Transverse colon (tissue), 4 donors: ENCODE data around the gene AUNIP. TPM values are rescaled to one million over a fixed set of nuclear protein-coding genes. Genes with fewer than 3 reads are reported as not detected.

Experiments used
- DNase-seq: peaks from one replicate; pipeline ENCODE4 v3.0.0-alpha.2; 2019
- H3K27ac ChIP-seq, 4 donors: fragments of 200-600 bp; sonication (generic); 2 replicates each; pipeline ENCODE4 v1.5.1; 2016 to 2018; ENCODE audit warnings: inconsistent platforms in 4 of 4
- H3K27me3 ChIP-seq: fragments of 200-600 bp; sonication (generic); 2 replicates; pipeline ENCODE4 v1.5.1; 2017; ENCODE audit warnings: inconsistent platforms
- H3K36me3 ChIP-seq, 4 donors: fragments of 200-600 bp; sonication (generic); 2 replicates each; pipeline ENCODE4 v1.5.1; 2017 to 2019; ENCODE audit warnings: inconsistent platforms in 4 of 4
- H3K4me1 ChIP-seq, 4 donors: fragments of 200-600 bp; sonication (generic); 2 replicates each; pipeline ENCODE4 v1.5.1; 2017 to 2020; ENCODE audit warnings: inconsistent platforms in 4 of 4
- H3K4me3 ChIP-seq, 4 donors: fragments of 200-600 bp; sonication (generic); 1 replicate in 1 of 4; 2 replicates in 3 of 4; pipeline versions ENCODE4 v1.5.1 to v1.6.1; 2017 to 2019; ENCODE audit warnings: inconsistent platforms in 4 of 4
- H3K9me3 ChIP-seq, 2 donors: fragments of 200-600 bp; sonication (generic); 2 replicates each; pipeline ENCODE4 v1.5.1; 2017 to 2019; ENCODE audit warnings: inconsistent platforms in 2 of 2
- CTCF ChIP-seq, 5 experiments: fragments of 200-600 bp in 3 of 5; fragments of 450-650 bp in 2 of 5; sonication (generic) in 3 of 5; IDR thresholded peaks; 1 replicate in 2 of 5; 2 replicates in 3 of 5; pipeline ENCODE4 v1.5.1; 2016 to 2017; ENCODE audit warnings: antibody characterized with exemption in 5 of 5, inconsistent platforms in 3 of 5, mild to moderate bottlenecking in 2 of 5, moderate library complexity in 1 of 5
- EP300 ChIP-seq: sonication (generic); formaldehyde crosslinking; IDR thresholded peaks from one replicate; pipeline ENCODE4 v1.6.1; 2017; ENCODE audit warnings: antibody characterized with exemption, low read depth
- POLR2A ChIP-seq: fragments of 450-650 bp; IDR thresholded peaks from one replicate; pipeline ENCODE4 v1.6.1; 2016; ENCODE audit warnings: antibody characterized with exemption, mild to moderate bottlenecking, moderate library complexity
- POLR2AphosphoS5 ChIP-seq, 3 donors: sonication (generic); formaldehyde crosslinking; IDR thresholded peaks; one replicate each; pipeline ENCODE4 v1.6.1; 2016; ENCODE audit warnings: antibody characterized with exemption in 3 of 3
- WGBS, 2 donors: methylation state at CpG; one replicate each; pipeline ENCODE4 v1.1.5; 2018; ENCODE audit warnings: low coverage in 1 of 2; 5-methylcytosine and 5-hydroxymethylcytosine counted together
- in situ Hi-C, 4 donors: fragments of 200-750 bp; cut with MboI; loops; one replicate each; pipeline versions ENCODE4 v1.15.0 to v1.15.1; 2017; ENCODE audit warnings: low sequenced_read_pairs in 3 of 4, low pct_ligation_motif_present in 1 of 4, low pct_unique_long_range_greater_than_20kb in 1 of 4
- intact Hi-C: fragments of 100-400 bp; cut with DNase I; formaldehyde crosslinking; loops from one replicate; pipeline ENCODE4 v1.15.1; 2023; ENCODE audit warnings: low total_unique reads
- total RNA-seq, 4 donors: library from RNA; depleted of rRNA; stranded (reverse); fragments of >200 nt; gene quantifications; one replicate each; pipeline ENCODE4 v1.1.0, GENCODE V29; 2016

The AUNIP gene
- total RNA-seq, 4 donors from 2014 or later, result 0.41 TPM; not detected in 3

DNA sequence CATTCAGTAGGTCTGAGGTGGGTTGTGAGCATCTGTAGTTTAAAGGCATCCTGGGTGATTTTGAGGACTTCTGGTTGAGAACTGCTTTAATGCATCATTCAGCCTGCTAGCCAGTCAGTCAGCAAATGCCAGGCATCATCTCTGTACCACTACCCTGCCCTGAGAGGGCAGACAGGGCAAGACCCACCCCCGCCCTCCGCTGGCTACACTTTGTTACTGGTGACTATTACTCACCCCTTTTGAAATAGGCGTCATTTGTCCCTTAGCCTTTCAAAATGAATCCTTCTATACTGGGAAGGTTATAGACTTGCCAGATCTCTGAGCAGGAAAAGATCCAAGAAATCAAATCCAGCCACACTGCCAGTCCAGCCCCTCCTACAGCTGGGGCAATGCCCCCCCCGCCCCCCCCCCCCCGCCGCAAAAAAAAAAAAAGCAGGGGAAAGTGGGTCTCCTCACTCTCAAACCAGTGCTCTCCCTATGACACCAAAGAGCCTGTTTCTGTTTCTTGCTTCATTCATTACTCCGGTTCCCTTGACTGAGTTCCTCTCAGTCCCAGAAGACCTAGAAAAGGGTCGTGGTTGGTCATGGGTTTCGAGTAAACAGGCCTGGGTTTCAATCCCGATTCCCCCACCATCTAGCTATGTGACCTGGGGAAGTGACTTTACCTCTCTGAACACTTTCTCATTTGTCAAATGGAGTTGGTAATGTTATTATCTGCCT lies 54.9 kb downstream of the AUNIP start:
- 65 to 68% methylated on average over 4 to 10 of the region's 10 CpGs for WGBS, 2 donors
- Histone ChIP-seq H3K36me3 (no peaks in the 10 kb centered on the region), H3K9me3 (no peaks in the 10 kb centered on the region), H3K4me1 (peaks cover 12 to 40% (median 16%) of the 10 kb centered on the region in 4 donors), H3K27me3 (no peaks in the 10 kb centered on the region), H3K4me3 (no peak overlapping the region), H3K27ac (peak overlapping the region in 2 of 4 donors; percentile 12 to 13)
- in situ Hi-C loops (no loop called here), intact Hi-C loops (loop anchor here (5.0 kb wide), 1 partner anchor 193 kb away; the partner anchor contains the start of gene PAFAH2)
- TF ChIP-seq POLR2AphosphoS5 (IDR thresholded peaks at IDR 0.05) (no peak), EP300 (no peak), CTCF (IDR thresholded peaks at IDR 0.05) (no peak), POLR2A (no peak)
- DNase-seq, result no peak

DNA sequence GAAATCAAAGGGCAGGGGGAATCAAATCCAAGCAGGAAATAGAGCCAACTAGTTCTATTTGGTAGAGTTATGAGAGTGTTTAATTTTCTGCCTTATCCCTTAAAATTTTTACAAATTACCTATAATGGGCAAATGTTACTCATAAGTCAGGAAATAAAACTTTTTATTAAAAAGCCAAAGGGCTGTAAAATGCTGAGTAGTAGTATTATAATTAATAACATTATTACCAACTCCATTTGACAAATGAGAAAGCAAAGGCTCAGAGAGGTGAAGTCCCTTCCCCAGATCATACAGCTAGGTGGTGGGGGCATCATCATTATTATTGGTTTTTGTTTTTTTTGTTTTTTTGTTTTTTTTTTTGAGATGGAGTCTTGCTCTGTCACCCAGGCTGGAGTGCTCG lies 55.9 kb downstream of the AUNIP start:
- Histone ChIP-seq H3K4me3 (no peak overlapping the region), H3K36me3 (no peaks in the 10 kb centered on the region), H3K9me3 (no peaks in the 10 kb centered on the region), H3K27ac (no peak overlapping the region), H3K4me1 (peaks cover 15 to 44% (median 19%) of the 10 kb centered on the region in 4 donors), H3K27me3 (no peaks in the 10 kb centered on the region)
- in situ Hi-C loops (no loop called here), intact Hi-C loops (loop anchor here (5.0 kb wide), 1 partner anchor 194 kb away; the partner anchor contains the start of gene PAFAH2)
- no peak for TF ChIP-seq POLR2A
- no peak for TF ChIP-seq POLR2AphosphoS5 (IDR thresholded peaks at IDR 0.05)
- no peak for TF ChIP-seq CTCF (IDR thresholded peaks at IDR 0.05)
- no peak for TF ChIP-seq EP300
- WGBS, 2 donors, result 83 to 100% methylated on average over 1 of the region's 1 CpG
- DNase-seq, result no peak

DNA sequence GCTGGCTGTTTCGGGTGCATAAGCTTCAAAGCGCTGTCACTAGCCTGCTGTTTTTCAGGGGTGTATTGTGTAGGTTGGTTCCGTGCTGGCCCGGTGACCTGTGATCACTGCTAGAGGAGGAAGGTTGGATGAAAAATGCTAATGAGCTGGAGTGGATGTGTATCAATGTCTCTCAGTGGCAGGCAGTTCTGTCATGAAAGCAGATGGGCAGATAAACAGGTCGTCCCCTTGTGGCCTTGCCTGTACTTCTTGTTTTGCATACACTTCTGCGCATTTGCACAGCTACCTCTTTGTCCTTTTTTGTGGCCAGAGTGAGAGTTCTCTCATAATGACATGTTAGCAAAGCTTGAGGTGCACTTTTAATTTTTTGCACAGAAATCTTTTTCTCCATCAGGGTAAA lies 56.3 kb downstream of the AUNIP start:
- no peak for DNase-seq
- intact Hi-C loops, result loop anchor here (5.0 kb wide), 1 partner anchor 194 kb away; the partner anchor contains the start of gene PAFAH2

More for the DNA sequence above, 56.3 kb downstream of the AUNIP start:
- TF ChIP-seq CTCF (IDR thresholded peaks at IDR 0.05) (no peak), POLR2A (no peak), POLR2AphosphoS5 (IDR thresholded peaks at IDR 0.05) (no peak), EP300 (no peak)
- Histone ChIP-seq H3K36me3 (no peaks in the 10 kb centered on the region), H3K4me1 (peaks cover 15 to 44% (median 19%) of the 10 kb centered on the region in 4 donors), H3K27ac (no peak overlapping the region), H3K27me3 (no peaks in the 10 kb centered on the region), H3K4me3 (no peak overlapping the region), H3K9me3 (no peaks in the 10 kb centered on the region)
- in situ Hi-C loops, result no loop called here
- WGBS, 2 donors, result 53 to 56% methylated on average over 2 to 6 of the region's 6 CpGs
